Stimulated activated CD8-positive, alpha-beta memory T cell treated with anti-CD3 and anti-CD28 coated beads, Interleukin-12 subunit alpha, Interleukin-12 subunit beta, amount 100 ng/mL, for 24 hours (primary cell): ENCODE results near the gene GLT8D2.
"Not testable (repeated sequence)": the region's sequence is repeated elsewhere in the genome, so short reads cannot be mapped to it uniquely, and the experiment has no call there.

ENCODE experiments used
- DNase-seq: peaks from one replicate; pipeline ENCODE4 v3.0.0-alpha.2; 2020; ENCODE audit errors: extremely low read depth

GLT8D2 gene

DNA sequence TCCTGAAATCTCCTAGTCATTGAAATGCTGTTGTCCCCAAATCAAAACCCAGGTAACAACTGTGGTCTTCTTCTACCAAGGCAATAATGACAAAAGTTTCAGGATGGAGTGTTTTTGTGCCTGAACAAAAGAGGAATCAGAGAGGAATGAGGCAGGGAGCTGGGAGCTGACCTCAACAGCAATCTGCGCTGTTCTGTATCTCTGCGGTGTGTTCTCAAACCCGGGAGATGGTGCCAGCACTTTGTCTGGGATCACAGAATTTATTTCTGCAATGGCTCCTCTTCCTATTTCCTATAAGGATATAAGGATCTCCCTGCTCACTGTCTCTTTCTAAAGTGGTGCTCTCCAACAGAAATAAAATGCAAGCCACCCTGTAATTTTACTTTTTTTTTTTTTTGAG, 449 bp upstream of the GLT8D2 start:
- DNase-seq, result no peak

DNA sequence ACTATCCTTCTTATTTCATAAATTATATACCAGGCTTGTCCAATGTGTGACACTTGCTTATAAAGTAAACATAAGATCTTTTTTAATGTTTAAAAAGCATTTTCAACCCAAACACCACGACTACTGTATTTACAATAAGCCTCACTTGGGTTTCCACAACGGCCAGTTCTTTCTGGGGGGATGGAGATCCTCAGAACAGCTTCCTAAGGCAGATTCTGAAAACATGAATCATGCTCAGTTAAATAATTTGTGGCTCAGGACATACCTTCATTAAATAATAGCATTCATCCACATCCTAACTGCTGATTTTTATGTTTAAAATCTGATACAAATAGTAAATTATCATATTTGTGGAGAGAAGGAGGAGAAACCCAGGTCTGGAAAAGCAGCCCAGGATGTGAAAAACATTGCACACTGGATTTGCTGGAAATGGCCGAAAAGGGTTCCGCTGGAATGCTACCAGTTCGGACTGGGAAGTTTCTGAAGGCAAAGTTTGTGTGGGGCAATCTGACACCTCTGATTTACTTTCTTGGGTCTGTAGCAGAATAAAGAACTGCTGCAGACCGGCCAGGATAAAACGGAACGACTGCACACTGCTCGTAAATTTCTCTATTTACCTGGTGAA, 597 bp downstream of the GLT8D2 start:
- DNase-seq, result no peak

DNA sequence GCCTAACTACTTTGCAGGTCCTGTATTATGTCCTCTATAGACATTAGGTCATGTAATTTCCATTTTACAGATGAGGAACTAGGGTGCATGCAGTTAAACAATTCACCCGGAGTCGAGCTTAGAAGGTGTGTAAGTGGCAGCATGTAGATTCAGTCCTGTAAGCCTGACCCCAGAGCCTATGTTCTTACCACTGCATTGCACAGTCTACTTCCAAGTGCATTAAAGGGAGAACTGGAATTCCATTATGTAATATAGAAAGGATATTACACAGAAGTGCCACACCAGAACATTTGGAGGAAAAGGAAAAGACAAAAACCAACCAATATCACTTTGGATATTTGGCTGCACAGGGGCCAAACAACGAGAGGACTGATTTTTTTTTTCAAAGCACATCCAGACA, 1.2 kb downstream of the GLT8D2 start:
- no peak for DNase-seq

DNA sequence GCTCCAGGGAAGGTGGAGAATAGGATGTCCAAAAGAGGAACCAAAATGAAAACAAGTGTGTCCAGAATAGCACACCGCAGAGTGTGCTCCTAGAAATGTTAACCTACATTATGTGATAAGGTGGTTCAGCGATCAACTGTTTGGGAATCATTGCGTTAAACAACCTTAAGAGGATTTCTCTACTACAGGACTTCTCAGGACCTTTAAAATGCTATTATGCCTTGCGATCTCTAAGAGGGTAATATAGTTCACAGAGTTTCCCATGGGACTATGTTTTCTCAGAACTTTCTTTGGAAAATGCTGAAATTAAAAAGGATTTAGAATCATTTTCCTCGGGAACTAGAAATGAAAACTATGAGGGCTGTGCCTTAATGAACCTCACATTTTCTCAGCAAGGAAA, 1.8 kb downstream of the GLT8D2 start:
- no peak for DNase-seq

DNA sequence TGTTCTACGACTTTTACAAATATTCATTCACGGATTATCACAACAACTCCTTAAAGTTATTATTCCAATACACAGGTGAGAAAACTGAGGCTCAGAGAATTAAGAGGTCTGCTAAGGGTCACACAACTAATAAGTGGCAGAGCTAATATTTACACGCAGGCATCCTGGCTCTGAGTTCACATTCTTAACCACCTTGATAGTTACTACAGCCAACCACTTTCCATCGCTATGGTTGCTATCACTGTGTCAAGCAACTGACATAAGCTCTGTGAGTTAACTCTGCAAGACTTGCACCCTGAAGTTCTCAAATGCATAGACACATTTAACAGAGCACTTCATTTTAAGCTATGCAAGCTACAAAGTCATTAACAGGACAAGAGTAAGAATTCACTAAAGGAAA, 3.7 kb downstream of the GLT8D2 start:
- no peak for DNase-seq

DNA sequence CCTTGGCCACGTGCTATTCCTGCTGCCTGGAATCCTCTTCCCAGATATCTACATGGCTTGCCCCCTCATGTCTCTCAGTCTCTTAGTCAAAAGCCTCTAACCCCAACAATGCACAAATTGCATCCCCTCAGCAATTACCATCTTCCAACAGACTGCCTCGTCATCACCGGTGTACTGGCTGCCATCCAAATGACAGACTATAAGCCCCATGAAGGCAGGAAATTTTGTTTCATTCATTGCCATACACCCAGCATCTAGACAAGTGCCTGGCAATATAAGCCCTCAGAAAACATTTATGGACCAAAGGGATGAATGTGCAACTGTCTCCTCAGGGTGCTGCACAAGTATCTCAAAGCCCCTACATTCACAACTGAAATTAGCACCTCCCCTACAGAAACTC, 5.8 kb downstream of the GLT8D2 start:
- DNase-seq, result no peak

DNA sequence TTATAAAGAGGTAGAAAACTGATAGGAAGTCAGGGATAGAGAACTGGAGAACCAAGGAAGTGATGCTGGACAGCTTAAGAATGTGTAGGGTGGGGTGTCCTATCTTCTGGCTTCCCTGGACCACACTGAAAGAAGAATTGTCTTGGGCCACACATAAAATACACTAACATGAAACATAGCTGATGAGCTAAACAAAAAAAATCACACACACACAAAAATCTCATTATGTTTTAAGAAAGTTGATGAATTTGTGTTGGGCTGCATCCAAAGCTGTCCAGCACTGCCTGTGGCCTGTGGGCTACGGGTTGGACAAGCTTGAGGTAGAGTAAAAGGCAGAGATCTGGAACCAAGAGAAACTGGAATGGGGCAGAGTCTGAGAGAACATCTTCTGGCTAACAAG, 7.4 kb downstream of the GLT8D2 start:
- no peak for DNase-seq

DNA sequence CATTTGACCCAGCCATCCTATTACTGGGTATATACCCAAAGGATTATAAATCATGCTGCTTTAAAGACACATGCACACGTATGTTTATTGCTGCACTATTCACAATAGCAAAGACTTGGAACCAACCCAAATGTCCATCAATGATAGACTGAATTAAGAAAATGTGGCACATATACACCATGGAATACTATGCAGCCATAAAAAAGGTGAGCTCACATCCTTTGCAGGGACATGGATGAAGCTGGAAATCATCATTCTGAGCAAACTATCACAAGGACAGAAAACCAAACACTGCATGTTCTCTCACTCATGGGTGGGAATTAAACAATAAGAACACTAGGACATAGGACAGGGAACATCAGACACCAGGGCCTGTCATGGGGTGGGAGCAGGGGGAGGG, 10.2 kb downstream of the GLT8D2 start:
- DNase-seq, result not testable (repeated sequence)

DNA sequence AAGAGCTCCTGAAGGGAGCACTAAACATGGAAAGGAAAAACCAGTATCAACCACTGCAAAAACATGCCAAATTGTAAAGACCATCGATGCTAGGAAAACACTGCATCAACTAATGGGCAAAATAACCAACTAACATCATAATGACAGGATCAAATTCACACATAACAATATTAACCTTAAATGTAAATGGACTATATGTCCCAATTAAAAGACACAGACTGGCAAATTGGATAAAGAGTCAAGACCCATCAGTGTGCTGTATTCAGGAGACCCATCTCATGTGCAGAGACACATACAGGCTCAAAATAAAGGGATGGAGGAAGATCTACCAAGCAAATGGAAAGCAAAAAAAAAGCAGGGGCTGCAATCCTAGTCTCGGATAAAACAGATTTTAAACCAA, 13.8 kb downstream of the GLT8D2 start:
- DNase-seq, result not testable (repeated sequence)

DNA sequence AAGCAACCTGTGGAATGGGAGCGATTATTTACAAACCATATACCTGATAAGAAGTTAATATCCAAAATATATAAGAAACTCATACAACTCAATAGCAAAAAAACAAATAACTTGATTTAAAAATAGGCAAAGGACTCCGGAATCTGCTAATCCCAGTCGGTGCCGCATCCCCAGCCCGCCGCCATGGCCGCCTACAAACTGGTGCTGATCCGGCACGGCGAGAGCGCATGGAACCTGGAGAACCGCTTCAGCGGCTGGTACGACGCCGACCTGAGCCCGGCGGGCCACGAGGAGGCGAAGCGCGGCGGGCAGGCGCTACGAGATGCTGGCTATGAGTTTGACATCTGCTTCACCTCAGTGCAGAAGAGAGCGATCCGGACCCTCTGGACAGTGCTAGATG, 19.4 kb downstream of the GLT8D2 start:
- DNase-seq, result not testable (repeated sequence)

DNA sequence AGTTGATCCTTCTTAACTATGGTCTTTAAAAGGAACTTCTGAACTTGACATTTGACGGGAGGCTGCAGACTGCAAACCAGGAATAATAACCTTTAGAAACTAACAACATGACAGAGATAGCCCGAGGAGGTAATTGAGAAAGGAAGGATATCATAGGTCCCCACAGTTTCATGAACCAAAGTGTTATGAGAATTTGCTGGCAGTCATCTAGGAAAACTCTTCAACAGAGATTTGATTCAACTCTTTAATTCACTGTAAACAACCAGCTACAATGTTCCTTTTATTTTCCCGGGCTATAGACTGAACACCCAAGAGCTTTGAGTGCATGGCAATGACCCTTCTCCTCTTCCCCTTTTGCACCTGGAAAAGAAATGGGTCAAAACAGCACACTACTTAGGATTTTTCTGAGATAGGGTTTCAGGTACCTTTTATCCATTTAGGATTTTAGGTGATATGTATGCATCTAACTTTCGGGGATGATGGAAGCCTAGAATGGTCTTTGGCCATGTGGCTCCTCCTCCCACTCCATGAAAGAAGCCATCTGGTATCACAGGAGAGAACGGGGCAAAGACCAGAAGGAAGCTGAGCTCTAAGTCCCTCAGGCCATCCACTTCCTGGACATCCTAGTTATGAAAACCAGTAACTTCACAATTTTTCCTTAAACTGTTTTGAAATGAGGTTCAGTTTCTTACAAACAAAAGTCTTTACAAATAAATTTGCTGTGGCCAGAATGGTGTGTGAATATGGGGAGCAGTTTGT, 23.0 kb downstream of the GLT8D2 start:
- DNase-seq, result no peak

DNA sequence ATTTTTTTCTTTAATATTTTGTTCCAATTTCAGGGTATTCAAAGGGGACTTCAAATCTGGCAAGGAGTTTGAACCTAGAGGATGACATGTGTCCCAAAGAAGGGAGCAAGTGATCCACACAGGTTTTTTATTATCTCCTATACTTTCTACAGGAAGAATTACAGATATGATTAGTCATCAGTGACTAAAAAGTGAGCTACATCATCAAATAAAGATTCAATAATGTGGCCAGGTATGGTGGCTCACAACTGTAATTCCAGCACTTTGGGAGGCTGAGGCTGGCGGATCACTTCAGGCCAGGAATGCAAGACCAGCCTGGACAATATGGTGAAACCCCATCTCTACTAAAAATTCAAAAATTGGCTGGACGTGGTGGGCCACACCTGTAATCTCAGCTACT, 24.2 kb downstream of the GLT8D2 start:
- no peak for DNase-seq

DNA sequence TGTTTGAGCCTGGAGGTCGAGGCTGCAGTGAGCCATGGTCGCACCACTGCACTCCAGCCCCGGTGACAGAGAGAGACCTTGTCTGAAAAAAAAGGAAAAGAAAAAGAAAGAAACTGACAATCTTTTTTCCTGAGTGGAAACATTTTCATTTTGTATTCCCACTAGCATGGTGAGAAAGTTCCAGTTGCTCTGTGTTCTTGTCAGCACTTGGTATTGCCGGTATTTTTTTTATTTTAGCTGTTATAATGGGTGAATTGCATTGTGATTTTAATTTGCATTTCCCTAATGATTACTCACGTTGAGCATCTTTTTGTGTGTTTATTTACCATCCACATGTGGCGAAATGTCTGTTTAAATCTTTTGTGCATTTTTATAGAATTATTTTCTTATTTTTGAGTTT, 25.6 kb downstream of the GLT8D2 start:
- no peak for DNase-seq

DNA sequence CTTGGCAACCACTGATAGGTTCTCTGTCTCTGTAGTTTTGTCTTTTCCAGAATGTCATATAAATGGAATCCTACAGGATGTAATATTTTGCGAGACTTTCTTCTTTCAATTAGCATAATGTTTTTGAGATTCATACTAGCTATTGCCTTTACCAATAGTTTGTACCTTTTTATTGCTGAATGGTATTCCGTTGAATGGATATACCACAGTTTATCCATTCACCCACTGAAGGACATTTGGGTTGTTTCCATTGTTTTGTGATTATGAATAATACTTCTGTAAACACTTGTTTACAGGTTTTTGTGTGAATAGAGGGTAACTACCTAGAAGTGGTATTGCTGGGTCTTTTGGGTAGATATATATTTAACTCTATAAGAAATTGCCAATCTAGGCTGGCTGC, 26.3 kb downstream of the GLT8D2 start:
- no peak for DNase-seq

DNA sequence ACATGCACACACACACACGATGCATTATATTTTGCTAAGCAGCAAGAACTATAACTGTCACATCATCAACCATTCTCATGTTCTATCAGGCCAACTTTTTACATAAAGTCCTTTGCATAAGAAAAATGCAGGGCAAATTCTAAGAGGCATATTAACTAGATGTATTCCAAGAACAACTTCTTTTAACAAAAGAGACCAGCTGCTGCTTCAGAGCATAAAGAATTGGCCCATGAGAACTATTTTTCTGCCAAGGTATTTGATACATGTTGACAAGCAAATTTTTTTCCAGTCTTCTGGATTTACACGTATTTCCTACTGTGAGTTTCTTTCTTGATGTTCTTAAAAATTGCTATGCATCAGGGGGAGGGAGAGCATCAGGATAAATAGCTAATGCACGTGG, 27.2 kb downstream of the GLT8D2 start:
- no peak for DNase-seq

DNA sequence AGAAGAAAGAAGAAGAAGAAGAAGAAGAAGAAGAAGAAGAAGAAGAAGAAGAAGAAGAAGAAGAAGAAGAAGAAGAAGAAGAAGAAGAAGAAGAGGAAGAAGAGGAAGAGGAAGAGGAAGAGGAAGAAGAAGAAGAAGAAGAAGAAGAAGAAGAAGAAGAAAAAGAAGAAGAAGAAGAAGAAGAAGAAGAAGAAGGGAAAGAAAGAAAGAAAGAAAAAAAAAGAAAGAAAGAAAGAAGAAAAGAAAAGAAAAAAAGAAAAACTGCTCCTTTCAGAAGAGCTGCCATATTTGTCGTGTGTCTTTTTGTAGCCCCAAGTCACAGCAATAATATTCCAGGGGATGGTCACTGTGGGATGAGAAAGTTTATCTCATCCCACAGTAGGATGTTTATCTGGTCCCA, 28.1 kb downstream of the GLT8D2 start:
- DNase-seq, result not testable (repeated sequence)

DNA sequence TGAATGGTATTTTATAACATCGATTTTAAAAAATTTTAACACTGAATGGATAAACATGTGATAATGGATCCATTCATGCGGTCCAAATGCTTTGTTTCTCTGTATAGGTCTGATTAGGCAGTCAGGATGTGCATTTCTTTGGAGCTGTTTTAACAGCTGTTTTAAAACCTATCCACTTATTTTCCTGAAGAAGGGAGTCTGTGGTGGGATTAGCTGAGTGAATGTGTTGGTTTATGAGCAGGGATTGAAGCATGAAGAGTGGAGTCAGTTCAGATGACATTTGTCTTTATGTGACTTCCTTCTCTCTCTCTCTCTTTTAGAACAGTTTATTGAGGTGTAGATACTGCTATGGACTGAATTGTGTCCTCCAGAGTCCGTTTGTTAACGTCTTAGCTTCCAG, 37.7 kb downstream of the GLT8D2 start:
- no peak for DNase-seq

DNA sequence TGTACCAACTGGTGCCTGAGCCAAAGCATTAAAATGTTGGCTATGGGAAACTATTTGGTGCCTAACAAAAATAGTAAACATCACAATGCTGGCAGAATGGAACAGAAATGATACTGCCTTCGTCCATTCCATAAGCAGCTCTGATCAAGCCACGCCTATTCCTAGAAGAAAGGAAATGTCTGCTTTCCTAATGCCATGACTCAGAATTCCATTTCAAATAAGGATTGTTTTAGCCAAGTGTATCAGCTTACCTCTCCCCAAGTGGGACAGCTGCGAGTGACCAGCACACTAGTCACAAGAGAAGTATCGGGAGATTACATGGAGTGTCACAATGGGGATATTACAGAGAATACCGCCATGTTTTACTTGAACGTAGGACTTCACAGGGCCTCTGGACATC, 38.7 kb downstream of the GLT8D2 start:
- no peak for DNase-seq

DNA sequence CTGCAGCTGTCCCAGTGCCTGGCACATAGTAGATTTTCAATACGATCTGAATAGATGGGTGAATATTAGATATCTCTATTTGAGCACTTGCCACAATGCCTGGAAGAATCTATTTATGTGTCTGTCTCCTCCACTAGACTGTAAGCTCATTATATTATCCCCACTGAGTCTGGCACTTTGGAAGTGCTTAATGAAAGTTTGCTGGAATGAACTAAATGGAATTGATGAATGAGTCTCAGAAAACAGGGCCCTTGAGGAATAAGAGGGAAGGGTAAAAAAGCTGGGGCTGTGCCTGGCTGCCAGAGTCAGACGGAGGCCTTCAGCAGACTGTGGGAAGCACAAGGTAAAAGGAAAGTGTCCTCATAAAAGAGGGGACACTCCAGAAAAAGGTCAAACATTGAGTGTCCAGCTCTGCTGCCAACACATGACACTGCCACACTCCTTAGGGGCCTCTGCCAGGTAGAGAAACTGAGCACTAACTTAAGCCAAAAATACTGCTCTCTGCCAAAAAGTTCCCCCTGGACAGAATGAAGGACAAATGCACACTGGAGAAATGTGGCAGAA, 39.3 kb downstream of the GLT8D2 start:
- DNase-seq, result no peak

DNA sequence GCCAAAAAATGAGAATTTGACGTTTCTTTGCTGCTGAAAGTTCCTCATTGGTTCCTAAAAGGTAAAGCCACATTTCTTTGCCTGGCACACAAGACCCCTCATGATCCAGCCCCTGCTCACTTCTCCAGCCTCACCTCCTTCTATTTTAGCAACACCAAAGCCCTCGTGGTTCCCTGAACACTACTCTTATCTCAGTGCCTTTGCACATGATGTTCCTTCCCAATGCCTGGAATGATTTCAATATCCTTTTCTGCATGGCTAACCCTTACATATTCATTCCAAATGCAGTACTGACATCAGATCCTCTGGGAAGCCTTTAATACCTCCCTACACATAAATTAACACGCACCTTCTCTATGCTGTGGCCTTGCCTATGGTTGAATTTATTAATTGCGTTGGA, 39.9 kb downstream of the GLT8D2 start:
- no peak for DNase-seq

DNA sequence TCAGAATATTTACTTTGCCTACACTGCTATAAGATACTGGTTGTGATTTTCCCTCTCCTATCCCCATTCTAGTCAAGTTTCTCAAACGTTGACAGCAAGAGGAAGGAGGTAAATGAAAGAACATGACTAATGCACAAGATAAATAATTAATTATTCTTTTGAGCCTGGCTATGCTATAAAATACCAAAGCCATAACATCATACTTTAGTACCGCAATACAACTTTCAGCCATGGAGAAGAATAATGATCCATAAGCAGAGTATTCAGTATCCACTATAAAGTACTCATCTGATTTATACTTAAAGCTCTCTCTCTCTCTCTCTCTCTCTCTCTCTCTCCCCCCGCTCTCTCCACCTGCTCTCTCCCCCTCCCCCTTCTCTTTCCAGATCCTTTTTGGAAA, 43.1 kb downstream of the GLT8D2 start:
- no peak for DNase-seq

DNA sequence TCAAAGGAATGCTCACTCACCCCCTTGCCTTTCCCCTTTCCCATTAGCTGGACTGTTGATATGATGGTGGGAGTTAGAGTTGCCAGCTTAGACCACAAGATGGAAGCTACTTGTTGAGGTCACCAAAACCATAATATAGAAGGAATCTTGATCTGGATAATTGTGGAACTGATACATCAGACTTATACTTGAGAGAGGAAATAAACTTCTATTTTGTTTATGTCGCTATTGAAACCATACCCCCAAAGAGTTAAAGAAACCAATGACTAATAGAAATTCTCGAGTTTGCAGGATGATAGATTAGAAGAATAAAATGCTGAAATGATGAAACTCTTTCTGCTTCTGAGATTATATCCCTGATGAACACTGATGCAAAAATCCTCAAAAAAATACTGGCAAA, 46.4 kb downstream of the GLT8D2 start:
- DNase-seq, result no peak

DNA sequence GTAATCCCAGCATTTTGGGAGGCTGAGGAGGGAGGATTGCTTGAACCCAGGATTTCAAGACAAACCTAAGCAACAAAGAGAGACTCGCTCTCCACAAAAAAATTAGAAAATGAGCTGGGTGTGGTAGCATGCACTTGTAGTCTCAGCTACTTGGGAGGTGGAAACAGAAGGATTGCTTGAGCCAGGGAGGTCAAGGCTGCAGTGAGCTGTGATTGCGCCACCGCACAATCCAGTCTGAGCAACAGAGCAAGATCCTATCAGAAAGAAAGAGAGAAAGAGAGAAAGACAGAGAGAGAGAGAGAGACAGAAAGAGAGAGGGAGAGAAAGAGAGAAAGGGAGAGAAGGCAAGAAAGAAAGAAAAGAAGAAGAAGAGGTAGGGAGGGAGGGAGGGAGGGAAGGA, 47.3 kb downstream of the GLT8D2 start:
- DNase-seq, result no peak
